ENCODE results near the gene PSRC1. TPM values are rescaled to one million over a fixed set of nuclear protein-coding genes. Genes with fewer than 3 reads are reported as not detected.

Gene PSRC1
- total and polyA plus RNA-seq, 2 experiments from 2014 or later = 55.0 to 61.1 TPM

DNA sequence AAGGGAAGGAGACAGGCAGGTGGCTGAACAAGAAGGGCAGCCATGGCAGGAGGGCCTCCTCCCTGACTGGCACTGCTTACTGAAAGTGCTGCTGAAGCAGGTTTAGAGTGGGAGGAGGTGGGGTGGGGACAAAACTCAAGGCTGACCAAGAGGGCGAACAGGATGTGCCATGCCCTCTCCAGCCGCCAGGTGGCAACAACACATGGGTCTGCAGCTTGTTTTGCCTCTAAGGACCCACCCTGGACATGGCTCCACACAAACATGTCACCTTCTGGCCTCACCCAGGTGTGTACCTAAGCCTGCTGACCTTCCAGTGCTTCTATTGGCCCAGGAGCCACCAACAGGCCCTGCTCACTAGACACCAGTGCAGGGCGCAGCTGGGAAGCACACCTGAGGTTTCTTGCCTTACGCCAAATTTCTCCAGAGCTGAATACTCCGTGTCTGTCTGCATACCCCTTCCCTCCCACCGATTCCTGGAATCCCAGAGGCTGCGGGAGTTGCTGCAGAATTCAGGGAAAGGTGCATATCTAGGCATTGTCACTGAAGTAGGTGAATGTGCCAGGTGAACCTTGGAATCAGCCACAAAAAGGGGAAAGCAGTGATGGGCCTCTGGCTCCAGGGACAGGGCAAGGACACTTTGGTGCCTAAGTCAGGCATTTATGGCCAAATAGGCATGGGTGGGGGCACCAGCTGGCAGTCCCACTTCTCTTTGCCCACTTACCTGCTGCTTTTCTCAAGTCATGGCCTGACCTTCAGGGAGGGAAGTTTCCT lies 5.3 kb downstream of the PSRC1 start:
- peak overlapping the region; percentile 6; the same call in 1 of the 2 replicates for H3K27ac Mint-ChIP-seq
- Histone ChIP-seq H3K27me3 (ENCODE audit: insufficient read depth) (no peaks in the 10 kb centered on the region), H3K4me2 (no peak overlapping the region), H3F3A (replicated peaks; ENCODE audit: low read depth) (peaks cover 20% of the 10 kb centered on the region), H3K4me1 (ENCODE audit: insufficient read depth) (peaks cover 27% of the 10 kb centered on the region), H3K79me2 (replicated peaks; ENCODE audit: insufficient read depth) (peaks cover 23% of the 10 kb centered on the region), H2AFZ (no peak overlapping the region), H3K4me3 (no peak overlapping the region), H3K9me2 (ENCODE audit: insufficient read depth) (no peaks in the 10 kb centered on the region), H4K20me1 (replicated peaks; ENCODE audit: insufficient read depth) (peaks cover 15% of the 10 kb centered on the region), H3K27ac (ENCODE audit: low read depth) (peak overlapping the region; percentile 87), H3K36me3 (ENCODE audit: insufficient read depth) (peaks cover 12% of the 10 kb centered on the region; the same call in 1 of the 2 replicates)
- DNase-seq (ENCODE audit: low spot score) = peak; percentile 89
- no peak for TF ChIP-seq JUNB (IDR thresholded peaks at IDR 0.05; ENCODE audit: unreplicated experiment)
- peak; percentile 31; the same call in 1 of the 2 replicates for TF ChIP-seq POLR2AphosphoS5 (IDR thresholded peaks at IDR 0.05; ENCODE audit: low read depth)
- TF ChIP-seq, protein P1, sequence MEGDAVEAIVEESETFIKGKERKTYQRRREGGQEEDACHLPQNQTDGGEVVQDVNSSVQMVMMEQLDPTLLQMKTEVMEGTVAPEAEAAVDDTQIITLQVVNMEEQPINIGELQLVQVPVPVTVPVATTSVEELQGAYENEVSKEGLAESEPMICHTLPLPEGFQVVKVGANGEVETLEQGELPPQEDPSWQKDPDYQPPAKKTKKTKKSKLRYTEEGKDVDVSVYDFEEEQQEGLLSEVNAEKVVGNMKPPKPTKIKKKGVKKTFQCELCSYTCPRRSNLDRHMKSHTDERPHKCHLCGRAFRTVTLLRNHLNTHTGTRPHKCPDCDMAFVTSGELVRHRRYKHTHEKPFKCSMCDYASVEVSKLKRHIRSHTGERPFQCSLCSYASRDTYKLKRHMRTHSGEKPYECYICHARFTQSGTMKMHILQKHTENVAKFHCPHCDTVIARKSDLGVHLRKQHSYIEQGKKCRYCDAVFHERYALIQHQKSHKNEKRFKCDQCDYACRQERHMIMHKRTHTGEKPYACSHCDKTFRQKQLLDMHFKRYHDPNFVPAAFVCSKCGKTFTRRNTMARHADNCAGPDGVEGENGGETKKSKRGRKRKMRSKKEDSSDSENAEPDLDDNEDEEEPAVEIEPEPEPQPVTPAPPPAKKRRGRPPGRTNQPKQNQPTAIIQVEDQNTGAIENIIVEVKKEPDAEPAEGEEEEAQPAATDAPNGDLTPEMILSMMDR (conservative IDR thresholded peaks at IDR 0.05; ENCODE audit: low read depth in 2 of 2) = peak; percentile 84 to 99
- H3K4me1 Mint-ChIP-seq = peaks cover 40% of the 10 kb centered on the region
- no peak overlapping the region for H3K4me3 Mint-ChIP-seq
- no peaks in the 10 kb centered on the region for H3K9me3 Mint-ChIP-seq
- H3K36me3 Mint-ChIP-seq (ENCODE audit: low read depth) = peaks cover 40% of the 10 kb centered on the region
- ATAC-seq = peak; percentile 79
- H3K27me3 Mint-ChIP-seq (ENCODE audit: insufficient read depth, low read depth, poor library complexity) = peaks cover 11% of the 10 kb centered on the region

DNA sequence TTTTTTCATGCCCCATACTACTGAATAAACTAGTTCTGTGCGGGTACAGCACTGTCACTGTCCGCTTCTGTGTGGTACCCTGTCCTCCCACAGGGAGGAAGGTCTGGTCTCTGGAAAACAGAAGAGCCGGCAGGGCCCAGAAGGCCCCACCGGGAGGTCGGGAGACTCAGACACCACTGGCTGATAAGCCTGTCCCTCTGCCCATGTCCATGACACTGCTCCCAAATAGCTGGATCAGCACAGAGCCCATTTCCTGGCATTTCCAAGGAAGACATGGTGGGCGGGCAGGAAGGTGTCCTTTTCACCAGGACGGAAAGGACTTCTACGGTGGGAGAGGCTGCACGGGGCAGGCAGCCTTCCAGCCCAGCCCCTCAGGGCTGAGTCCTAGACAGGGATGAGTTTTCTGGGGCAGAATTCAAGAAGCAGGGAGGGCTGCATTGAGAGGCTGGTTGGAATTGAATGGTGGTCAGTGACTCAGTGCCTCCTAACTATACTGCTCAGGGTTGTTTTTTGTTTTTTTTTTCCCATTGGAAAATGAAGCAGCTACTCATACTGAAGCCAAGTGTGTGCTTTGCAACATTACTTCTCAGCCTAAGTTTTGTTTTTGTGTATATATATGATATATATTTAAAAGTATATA lies 7.1 kb downstream of the PSRC1 start:
- 0 out of 2 replicates have a peak, but pooled peaks cover 6% of the 10 kb centered on the region for H3K79me2 ChIP-seq (replicated peaks; ENCODE audit: insufficient read depth)
- H3K4me1 Mint-ChIP-seq = peaks cover 26% of the 10 kb centered on the region
- peaks cover 5% of the 10 kb centered on the region; the same call in 1 of the 2 replicates for H4K20me1 ChIP-seq (replicated peaks; ENCODE audit: insufficient read depth)
- H3K27me3 ChIP-seq (ENCODE audit: insufficient read depth) = no peaks in the 10 kb centered on the region
- H3K27ac Mint-ChIP-seq = peak overlapping the region; percentile 71; the same call in 1 of the 2 replicates
- H3K27me3 Mint-ChIP-seq (ENCODE audit: insufficient read depth, low read depth, poor library complexity) = peaks cover 13% of the 10 kb centered on the region
- H3K9me2 ChIP-seq (ENCODE audit: insufficient read depth) = no peaks in the 10 kb centered on the region
- no peak overlapping the region; the same call in 2 of the 3 replicates for H3K4me3 Mint-ChIP-seq
- H3K4me3 ChIP-seq = no peak overlapping the region
- H3K36me3 Mint-ChIP-seq (ENCODE audit: low read depth) = peaks cover 39% of the 10 kb centered on the region
- no peak for DNase-seq (ENCODE audit: low spot score)
- no peak overlapping the region for H3K4me2 ChIP-seq
- H3K9me3 Mint-ChIP-seq = no peaks in the 10 kb centered on the region
- no peak for ATAC-seq
- H3K27ac ChIP-seq (ENCODE audit: low read depth) = no peak overlapping the region
- no peak overlapping the region for H2AFZ ChIP-seq
- peaks cover 19% of the 10 kb centered on the region for H3F3A ChIP-seq (replicated peaks; ENCODE audit: low read depth)
- peaks cover 12% of the 10 kb centered on the region; the same call in 1 of the 2 replicates for H3K36me3 ChIP-seq (ENCODE audit: insufficient read depth)
- H3K4me1 ChIP-seq (ENCODE audit: insufficient read depth) = peaks cover 16% of the 10 kb centered on the region
- TF ChIP-seq, protein P2, sequence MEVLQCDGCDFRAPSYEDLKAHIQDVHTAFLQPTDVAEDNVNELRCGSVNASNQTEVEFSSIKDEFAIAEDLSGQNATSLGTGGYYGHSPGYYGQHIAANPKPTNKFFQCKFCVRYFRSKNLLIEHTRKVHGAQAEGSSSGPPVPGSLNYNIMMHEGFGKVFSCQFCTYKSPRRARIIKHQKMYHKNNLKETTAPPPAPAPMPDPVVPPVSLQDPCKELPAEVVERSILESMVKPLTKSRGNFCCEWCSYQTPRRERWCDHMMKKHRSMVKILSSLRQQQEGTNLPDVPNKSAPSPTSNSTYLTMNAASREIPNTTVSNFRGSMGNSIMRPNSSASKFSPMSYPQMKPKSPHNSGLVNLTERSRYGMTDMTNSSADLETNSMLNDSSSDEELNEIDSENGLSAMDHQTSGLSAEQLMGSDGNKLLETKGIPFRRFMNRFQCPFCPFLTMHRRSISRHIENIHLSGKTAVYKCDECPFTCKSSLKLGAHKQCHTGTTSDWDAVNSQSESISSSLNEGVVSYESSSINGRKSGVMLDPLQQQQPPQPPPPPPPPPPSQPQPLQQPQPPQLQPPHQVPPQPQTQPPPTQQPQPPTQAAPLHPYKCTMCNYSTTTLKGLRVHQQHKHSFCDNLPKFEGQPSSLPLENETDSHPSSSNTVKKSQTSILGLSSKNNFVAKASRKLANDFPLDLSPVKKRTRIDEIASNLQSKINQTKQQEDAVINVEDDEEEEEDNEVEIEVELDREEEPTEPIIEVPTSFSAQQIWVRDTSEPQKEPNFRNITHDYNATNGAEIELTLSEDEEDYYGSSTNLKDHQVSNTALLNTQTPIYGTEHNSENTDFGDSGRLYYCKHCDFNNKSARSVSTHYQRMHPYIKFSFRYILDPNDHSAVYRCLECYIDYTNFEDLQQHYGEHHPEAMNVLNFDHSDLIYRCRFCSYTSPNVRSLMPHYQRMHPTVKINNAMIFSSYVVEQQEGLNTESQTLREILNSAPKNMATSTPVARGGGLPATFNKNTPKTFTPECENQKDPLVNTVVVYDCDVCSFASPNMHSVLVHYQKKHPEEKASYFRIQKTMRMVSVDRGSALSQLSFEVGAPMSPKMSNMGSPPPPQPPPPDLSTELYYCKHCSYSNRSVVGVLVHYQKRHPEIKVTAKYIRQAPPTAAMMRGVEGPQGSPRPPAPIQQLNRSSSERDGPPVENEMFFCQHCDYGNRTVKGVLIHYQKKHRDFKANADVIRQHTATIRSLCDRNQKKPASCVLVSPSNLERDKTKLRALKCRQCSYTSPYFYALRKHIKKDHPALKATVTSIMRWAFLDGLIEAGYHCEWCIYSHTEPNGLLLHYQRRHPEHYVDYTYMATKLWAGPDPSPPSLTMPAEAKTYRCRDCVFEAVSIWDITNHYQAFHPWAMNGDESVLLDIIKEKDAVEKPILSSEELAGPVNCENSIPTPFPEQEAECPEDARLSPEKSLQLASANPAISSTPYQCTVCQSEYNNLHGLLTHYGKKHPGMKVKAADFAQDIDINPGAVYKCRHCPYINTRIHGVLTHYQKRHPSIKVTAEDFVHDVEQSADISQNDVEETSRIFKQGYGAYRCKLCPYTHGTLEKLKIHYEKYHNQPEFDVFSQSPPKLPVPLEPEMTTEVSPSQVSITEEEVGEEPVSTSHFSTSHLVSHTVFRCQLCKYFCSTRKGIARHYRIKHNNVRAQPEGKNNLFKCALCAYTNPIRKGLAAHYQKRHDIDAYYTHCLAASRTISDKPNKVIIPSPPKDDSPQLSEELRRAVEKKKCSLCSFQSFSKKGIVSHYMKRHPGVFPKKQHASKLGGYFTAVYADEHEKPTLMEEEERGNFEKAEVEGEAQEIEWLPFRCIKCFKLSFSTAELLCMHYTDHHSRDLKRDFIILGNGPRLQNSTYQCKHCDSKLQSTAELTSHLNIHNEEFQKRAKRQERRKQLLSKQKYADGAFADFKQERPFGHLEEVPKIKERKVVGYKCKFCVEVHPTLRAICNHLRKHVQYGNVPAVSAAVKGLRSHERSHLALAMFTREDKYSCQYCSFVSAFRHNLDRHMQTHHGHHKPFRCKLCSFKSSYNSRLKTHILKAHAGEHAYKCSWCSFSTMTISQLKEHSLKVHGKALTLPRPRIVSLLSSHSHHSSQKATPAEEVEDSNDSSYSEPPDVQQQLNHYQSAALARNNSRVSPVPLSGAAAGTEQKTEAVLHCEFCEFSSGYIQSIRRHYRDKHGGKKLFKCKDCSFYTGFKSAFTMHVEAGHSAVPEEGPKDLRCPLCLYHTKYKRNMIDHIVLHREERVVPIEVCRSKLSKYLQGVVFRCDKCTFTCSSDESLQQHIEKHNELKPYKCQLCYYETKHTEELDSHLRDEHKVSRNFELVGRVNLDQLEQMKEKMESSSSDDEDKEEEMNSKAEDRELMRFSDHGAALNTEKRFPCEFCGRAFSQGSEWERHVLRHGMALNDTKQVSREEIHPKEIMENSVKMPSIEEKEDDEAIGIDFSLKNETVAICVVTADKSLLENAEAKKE (CRISPR knock-in tag; IDR thresholded peaks at IDR 0.05) = no peak
- TF ChIP-seq, protein P1 (conservative IDR thresholded peaks at IDR 0.05; ENCODE audit: low read depth in 2 of 2) = no peak
- no peak for TF ChIP-seq ZNF331 (CRISPR knock-in tag; IDR thresholded peaks at IDR 0.05; ENCODE audit: low read depth)

Measured in GM23338 (cell line).